Caco-2 (cell line): Measurements from ENCODE around the gene SCGB1C2. TPM values are rescaled to one million over a fixed set of nuclear protein-coding genes. Genes with fewer than 3 reads are reported as not detected.
"Not testable (repeated sequence)": the region's sequence is repeated elsewhere in the genome, so short reads cannot be mapped to it uniquely, and the experiment has no call there.

Experiments
- BruUV-seq: library from RNA; stranded (reverse); fragments of 400-500 nt; replicated peaks from 2 replicates; lab custom pipeline; 2021; lab: Mats Ljungman, UMichigan
- CTCF ChIA-PET: fragments of 300-600 bp; sonication (Branson Sonifier 250); formaldehyde crosslinking; loops from one replicate; lab custom pipeline; 2022; ENCODE audit warnings: antibody characterized with exemption; lab: Charles Lee
- POLR2A ChIA-PET: fragments of 300-600 bp; sonication (Branson Sonifier 250); formaldehyde crosslinking; loops from one replicate; lab custom pipeline; 2022; ENCODE audit warnings: antibody characterized with exemption; lab: Charles Lee
- DNase-seq, 2 experiments: peaks; one replicate each; pipeline versions ENCODE4 v3.0.0 to v3.0.0-alpha.2; 2020 to 2022
- H3K27me3 ChIP-seq: replicated peaks from 2 replicates; pipeline ENCODE4 v1.6.0; 2011; ENCODE audit warnings: low read length; ENCODE audit not compliant: control insufficient read depth, insufficient read depth
- H3K36me3 ChIP-seq: 2 replicates; pipeline ENCODE4 v1.5.1; 2011; ENCODE audit warnings: low read length; ENCODE audit not compliant: control insufficient read depth, insufficient read depth
- H3K4me1 ChIP-seq: fragments of 250-450 bp; sonication (Bioruptor Pico); 2 replicates; pipeline ENCODE4 v1.5.1; 2020; ENCODE audit warnings: mild to moderate bottlenecking
- H3K4me3 ChIP-seq: 2 replicates; pipeline ENCODE4 v1.5.1; 2011; ENCODE audit warnings: low read depth, mild to moderate bottlenecking, control low read depth, low read length
- H3K9me3 ChIP-seq: fragments of 250-450 bp; sonication (Bioruptor Pico); 2 replicates; pipeline ENCODE4 v1.5.1; 2020; ENCODE audit warnings: mild to moderate bottlenecking, moderate library complexity
- H3K27ac Mint-ChIP-seq: one replicate; pipeline ENCODE4 v1.8.0; 2022; ENCODE audit warnings: mixed read lengths; ENCODE audit not compliant: unreplicated experiment
- H3K27me3 Mint-ChIP-seq: one replicate; pipeline ENCODE4 v1.8.0; 2022; ENCODE audit warnings: mixed read lengths; ENCODE audit not compliant: insufficient read depth, unreplicated experiment
- H3K36me3 Mint-ChIP-seq: one replicate; pipeline ENCODE4 v1.8.0; 2022; ENCODE audit warnings: mild to moderate bottlenecking, mixed read lengths; ENCODE audit not compliant: insufficient read depth, unreplicated experiment
- H3K4me1 Mint-ChIP-seq: one replicate; pipeline ENCODE4 v1.8.0; 2022; ENCODE audit warnings: low read depth, mixed read lengths; ENCODE audit not compliant: unreplicated experiment
- H3K4me3 Mint-ChIP-seq: one replicate; pipeline ENCODE4 v1.8.0; 2022; ENCODE audit warnings: mild to moderate bottlenecking, moderate library complexity, mixed read lengths; ENCODE audit not compliant: unreplicated experiment
- H3K9me3 Mint-ChIP-seq: one replicate; pipeline ENCODE4 v1.8.0; 2022; ENCODE audit warnings: mixed read lengths; ENCODE audit not compliant: unreplicated experiment
- CTCF ChIP-seq, 2 experiments: fragments of 200-600 bp in 1 of 2; IDR thresholded peaks; 1 replicate in 1 of 2; 2 replicates in 1 of 2; pipeline versions ENCODE4 v1.5.1 to v1.8.0; 2011 to 2022; ENCODE audit warnings: antibody characterized with exemption in 1 of 2, control low read depth in 1 of 2, inconsistent platforms in 1 of 2, low read depth in 1 of 2, low read length in 1 of 2, mild to moderate bottlenecking in 1 of 2, moderate library complexity in 1 of 2; ENCODE audit not compliant: insufficient read depth in 1 of 2, severe bottlenecking in 1 of 2, unreplicated experiment in 1 of 2
- intact Hi-C: fragments of 100-400 bp; cut with micrococcal nuclease; formaldehyde crosslinking; loops from one replicate; pipeline ENCODE4 v1.10.0; 2022; ENCODE audit not compliant: unreplicated experiment
- total RNA-seq: library from RNA; stranded (reverse); gene quantifications from 2 replicates; pipeline ENCODE4 v1.2.3, GENCODE V29; 2022

SCGB1C2 gene
- total RNA-seq, 1 experiment from 2014 or later: not detected

GRCh38 chr17:163514-164098 is 26.2 kb downstream of the SCGB1C2 start:
- H3K9me3 ChIP-seq: no peaks in the 10 kb centered on the region
- CTCF ChIA-PET: no interaction called here
- Mint-ChIP-seq H3K27me3 (peaks cover 9% of the 10 kb centered on the region), H3K9me3 (no peaks in the 10 kb centered on the region), H3K4me3 (no peak overlapping the region), H3K36me3 (no peaks in the 10 kb centered on the region), H3K4me1 (no peaks in the 10 kb centered on the region), H3K27ac (no peak overlapping the region)
- BruUV-seq: no TSS peak
- intact Hi-C loops: no loop called here
- no peaks in the 10 kb centered on the region for H3K27me3 ChIP-seq
- POLR2A ChIA-PET: no interaction called here
- H3K36me3 ChIP-seq: no peaks in the 10 kb centered on the region
- H3K4me1 ChIP-seq: no peaks in the 10 kb centered on the region
- peak in 1 of 2 experiments; percentile 13 for TF ChIP-seq CTCF (IDR thresholded peaks at IDR 0.05; ENCODE audit: insufficient read depth in 1 of 2, low read depth in 1 of 2, low read length in 1 of 2, severe bottlenecking in 1 of 2, unreplicated experiment in 1 of 2)
- no peak overlapping the region for H3K4me3 ChIP-seq
- no peak for DNase-seq

GRCh38 chr17:164303-165235 is 27.2 kb downstream of the SCGB1C2 start:
- H3K27me3 Mint-ChIP-seq: peaks cover 9% of the 10 kb centered on the region
- ChIA-PET POLR2A (no interaction called here), CTCF (interaction anchor here (0.5 kb wide), 1 partner anchor 783 kb away, joined by 7 read pairs; no protein-coding TSS in a partner anchor)
- H3K9me3 Mint-ChIP-seq: no peaks in the 10 kb centered on the region
- no peaks in the 10 kb centered on the region for H3K27me3 ChIP-seq
- intact Hi-C loops: no loop called here
- H3K4me1 ChIP-seq: no peaks in the 10 kb centered on the region
- no peak overlapping the region for H3K4me3 ChIP-seq
- no peaks in the 10 kb centered on the region for H3K9me3 ChIP-seq
- TF ChIP-seq CTCF (IDR thresholded peaks at IDR 0.05; ENCODE audit: insufficient read depth in 1 of 2, low read depth in 1 of 2, low read length in 1 of 2, severe bottlenecking in 1 of 2, unreplicated experiment in 1 of 2): peak; percentile 32 to 67
- H3K36me3 ChIP-seq: no peaks in the 10 kb centered on the region
- BruUV-seq: no TSS peak
- H3K36me3 Mint-ChIP-seq: no peaks in the 10 kb centered on the region
- no peaks in the 10 kb centered on the region for H3K4me1 Mint-ChIP-seq
- H3K4me3 Mint-ChIP-seq: no peak overlapping the region
- H3K27ac Mint-ChIP-seq: peak overlapping the region; percentile 10
- peak; percentile 58 to 65 for DNase-seq

DNA sequence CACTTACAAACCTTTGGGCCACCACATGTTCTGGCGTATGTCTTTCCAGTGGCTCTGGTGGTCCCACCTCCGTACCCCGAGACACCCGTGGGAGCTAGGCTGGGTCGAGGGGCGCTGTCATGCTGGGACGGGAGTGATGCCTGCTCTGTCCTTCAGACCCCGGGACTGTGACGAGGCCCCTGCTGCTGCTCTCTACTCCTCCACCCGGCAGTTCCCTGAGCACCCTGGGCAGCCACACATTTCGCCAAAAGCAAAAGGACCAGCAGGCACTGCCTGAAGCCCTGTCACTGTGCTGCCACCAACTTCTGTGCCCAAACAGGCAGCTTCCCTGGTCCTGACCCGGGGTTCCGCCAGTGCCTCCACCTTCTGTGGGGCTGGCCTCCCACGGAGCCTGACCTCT is 28.6 kb downstream of the SCGB1C2 start:
- no peak overlapping the region for H3K4me3 ChIP-seq
- POLR2A ChIA-PET: interaction anchor here (0.6 kb wide), 1 partner anchor 15 kb away, joined by 3 read pairs; no protein-coding TSS in a partner anchor
- intact Hi-C loops: no loop called here

GRCh38 chr17:168614-169013 is 31.2 kb downstream of the SCGB1C2 start:
- DNase-seq, H3K4me1 Mint-ChIP-seq, BruUV-seq, H3K4me3 ChIP-seq, H3K4me1 ChIP-seq, H3K9me3 ChIP-seq, H3K9me3 Mint-ChIP-seq, H3K27ac Mint-ChIP-seq, H3K36me3 ChIP-seq, H3K36me3 Mint-ChIP-seq, CTCF ChIA-PET, intact Hi-C loops, POLR2A ChIA-PET, H3K27me3 ChIP-seq, H3K27me3 Mint-ChIP-seq, H3K4me3 Mint-ChIP-seq: not testable (repeated sequence)

More for the DNA sequence above, 28.6 kb downstream of the SCGB1C2 start:
- CTCF ChIA-PET: no interaction called here
- no peaks in the 10 kb centered on the region for H3K36me3 Mint-ChIP-seq
- H3K9me3 ChIP-seq: no peaks in the 10 kb centered on the region
- H3K36me3 ChIP-seq: no peaks in the 10 kb centered on the region
- no peak for TF ChIP-seq CTCF (IDR thresholded peaks at IDR 0.05; ENCODE audit: insufficient read depth in 1 of 2, low read depth in 1 of 2, low read length in 1 of 2, severe bottlenecking in 1 of 2, unreplicated experiment in 1 of 2)
- no peaks in the 10 kb centered on the region for H3K9me3 Mint-ChIP-seq
- no peak for DNase-seq
- H3K27me3 ChIP-seq: no peaks in the 10 kb centered on the region
- H3K27ac Mint-ChIP-seq: no peak overlapping the region
- no TSS peak for BruUV-seq
- no peak overlapping the region for H3K4me3 Mint-ChIP-seq
- peaks cover 8% of the 10 kb centered on the region for H3K27me3 Mint-ChIP-seq
- no peaks in the 10 kb centered on the region for H3K4me1 Mint-ChIP-seq
- no peaks in the 10 kb centered on the region for H3K4me1 ChIP-seq
